Skin of body (tissue), 2 donors: ENCODE data around the gene NFAT5. TPM values are rescaled to one million over a fixed set of nuclear protein-coding genes. Genes with fewer than 3 reads are reported as not detected.
"Not testable (repeated sequence)": the region's sequence is repeated elsewhere in the genome, so short reads cannot be mapped to it uniquely, and the experiment has no call there.

Experiments
- DNase-seq: peaks from one replicate; lab custom pipeline; 2025; lab: John Stamatoyannopoulos, UW
- total RNA-seq: library from RNA; depleted of rRNA; stranded (reverse); fragments of >200 nt; gene quantifications from one replicate; pipeline ENCODE4 v1.2.3, GENCODE V29; 2014

Gene NFAT5
- total RNA-seq, 1 donor from 2014 or later, result 43.1 TPM

GRCh38 chr16:69546663-69547062, 19.1 kb upstream of the NFAT5 start:
- DNase-seq, result not testable (repeated sequence)

- DNase-seq, result no peak
Observed at GRCh38 chr16:69553332-69553731, 12.4 kb upstream of the NFAT5 start.

GRCh38 chr16:69554495-69554894, 11.3 kb upstream of the NFAT5 start:
- no peak for DNase-seq

GRCh38 chr16:69555437-69555836, 10.3 kb upstream of the NFAT5 start:
- DNase-seq, result no peak

- DNase-seq, result no peak
Observed at GRCh38 chr16:69555867-69556266, 9.9 kb upstream of the NFAT5 start.

- DNase-seq, result no peak
Observed at GRCh38 chr16:69559164-69559563, 6.6 kb upstream of the NFAT5 start.

- DNase-seq, result not testable (repeated sequence)
Observed at GRCh38 chr16:69561367-69561766, 4.4 kb upstream of the NFAT5 start.

GRCh38 chr16:69561901-69562300, 3.9 kb upstream of the NFAT5 start:
- DNase-seq, result no peak

- DNase-seq, result no peak
Observed at GRCh38 chr16:69562813-69563212, 3.0 kb upstream of the NFAT5 start.

- DNase-seq, result no peak
Observed at GRCh38 chr16:69563605-69564580, 1.9 kb upstream of the NFAT5 start.

GRCh38 chr16:69564845-69565670, 708 bp upstream of the NFAT5 start:
- DNase-seq, result peak; percentile 47

- peak; percentile 48 for DNase-seq
Observed at GRCh38 chr16:69566240-69566980, 644 bp downstream of the NFAT5 start.

GRCh38 chr16:69566981-69567680, 1.4 kb downstream of the NFAT5 start:
- peak; percentile 48 for DNase-seq

- no peak for DNase-seq
Observed at GRCh38 chr16:69568676-69569075, 2.9 kb downstream of the NFAT5 start.

- not testable (repeated sequence) for DNase-seq
Observed at GRCh38 chr16:69578771-69579170, 13.0 kb downstream of the NFAT5 start.

- no peak for DNase-seq
Observed at GRCh38 chr16:69579783-69580481, 14.2 kb downstream of the NFAT5 start.

GRCh38 chr16:69581297-69581696, 15.5 kb downstream of the NFAT5 start:
- no peak for DNase-seq

- not testable (repeated sequence) for DNase-seq
Observed at GRCh38 chr16:69584493-69584892, 18.7 kb downstream of the NFAT5 start.

- no peak for DNase-seq
Observed at GRCh38 chr16:69589434-69590269, 23.9 kb downstream of the NFAT5 start.
